Muscle of arm (tissue), 12 donors: ENCODE data around the gene MMP15. TPM values are rescaled to one million over a fixed set of nuclear protein-coding genes. Genes with fewer than 3 reads are reported as not detected.

Experiments used
- DNase-seq: peaks from one replicate; pipeline ENCODE4 v3.0.0-alpha.2; 2013
- polyA plus RNA-seq, 12 donors: library from polyadenylated mRNA; unstranded; fragments of 120-200 nt; gene quantifications; one replicate each; pipeline ENCODE4 v1.2.1, GENCODE V29; 2013; ENCODE audit not compliant: insufficient read length in 12 of 12

The MMP15 gene
- polyA plus RNA-seq, 12 donors: 16.0 to 41.5 (median 23.0) TPM; not detected in 1

GRCh38 chr16:58034128-58034685 is 8.7 kb downstream of the MMP15 start:
- no peak for DNase-seq

DNA sequence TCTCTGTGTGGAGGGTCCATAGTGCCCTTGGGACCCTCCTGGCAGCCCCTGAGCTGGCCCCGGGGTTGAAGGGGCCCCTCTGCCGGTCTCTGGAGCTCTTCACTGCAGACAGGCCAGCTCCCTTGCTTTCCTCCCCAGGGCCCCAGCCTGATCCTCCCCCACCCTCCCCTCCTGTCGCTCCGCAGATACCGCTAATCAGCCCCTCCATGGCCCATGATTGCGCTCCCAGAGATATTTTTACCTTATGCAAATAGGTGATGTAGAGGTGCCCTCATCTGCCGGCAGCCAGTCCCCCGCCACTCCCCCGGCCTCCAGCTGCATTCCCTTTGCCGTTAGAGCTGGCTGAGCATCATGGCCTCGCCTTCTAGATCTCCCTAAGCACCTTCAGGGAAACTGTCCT is 9.2 kb downstream of the MMP15 start:
- DNase-seq: no peak

GRCh38 chr16:58035356-58036170 is 10.0 kb downstream of the MMP15 start:
- no peak for DNase-seq

- no peak for DNase-seq
Observed at GRCh38 chr16:58036943-58037342, 11.4 kb downstream of the MMP15 start.

- no peak for DNase-seq
Observed at GRCh38 chr16:58037365-58038057, 12.0 kb downstream of the MMP15 start.

- no peak for DNase-seq
Observed at GRCh38 chr16:58038219-58038641, 12.7 kb downstream of the MMP15 start.

DNA sequence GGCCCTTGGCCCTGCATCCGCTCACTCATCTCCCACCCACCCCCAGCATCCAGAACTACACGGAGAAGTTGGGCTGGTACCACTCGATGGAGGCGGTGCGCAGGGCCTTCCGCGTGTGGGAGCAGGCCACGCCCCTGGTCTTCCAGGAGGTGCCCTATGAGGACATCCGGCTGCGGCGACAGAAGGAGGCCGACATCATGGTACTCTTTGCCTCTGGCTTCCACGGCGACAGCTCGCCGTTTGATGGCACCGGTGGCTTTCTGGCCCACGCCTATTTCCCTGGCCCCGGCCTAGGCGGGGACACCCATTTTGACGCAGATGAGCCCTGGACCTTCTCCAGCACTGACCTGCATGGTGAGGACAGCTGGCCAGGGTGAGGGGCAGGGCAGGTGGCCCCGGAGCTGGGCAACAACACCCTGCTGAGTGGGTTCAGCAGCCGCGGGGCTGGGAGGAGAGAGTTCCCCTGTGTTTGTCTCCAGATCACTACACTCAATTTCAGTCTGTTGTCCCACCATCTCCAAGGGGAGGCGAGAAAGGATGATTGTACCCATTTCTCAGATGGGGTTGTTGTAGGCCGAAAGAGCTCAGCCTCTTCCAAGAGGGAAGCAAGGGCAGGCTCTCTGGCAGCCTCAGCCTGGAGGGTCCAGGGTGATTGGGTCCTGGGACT is 14.4 kb downstream of the MMP15 start:
- DNase-seq: no peak

DNA sequence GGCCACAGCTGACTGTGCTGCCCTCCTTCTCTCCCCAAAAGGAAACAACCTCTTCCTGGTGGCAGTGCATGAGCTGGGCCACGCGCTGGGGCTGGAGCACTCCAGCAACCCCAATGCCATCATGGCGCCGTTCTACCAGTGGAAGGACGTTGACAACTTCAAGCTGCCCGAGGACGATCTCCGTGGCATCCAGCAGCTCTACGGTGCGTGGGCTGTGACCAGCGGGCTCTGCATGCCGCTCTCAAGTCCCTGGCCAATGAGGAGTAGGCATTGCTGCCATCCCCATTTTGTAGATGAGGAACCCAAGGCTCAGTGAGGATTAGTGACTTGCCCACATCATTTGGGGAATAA is 14.9 kb downstream of the MMP15 start:
- no peak for DNase-seq

DNA sequence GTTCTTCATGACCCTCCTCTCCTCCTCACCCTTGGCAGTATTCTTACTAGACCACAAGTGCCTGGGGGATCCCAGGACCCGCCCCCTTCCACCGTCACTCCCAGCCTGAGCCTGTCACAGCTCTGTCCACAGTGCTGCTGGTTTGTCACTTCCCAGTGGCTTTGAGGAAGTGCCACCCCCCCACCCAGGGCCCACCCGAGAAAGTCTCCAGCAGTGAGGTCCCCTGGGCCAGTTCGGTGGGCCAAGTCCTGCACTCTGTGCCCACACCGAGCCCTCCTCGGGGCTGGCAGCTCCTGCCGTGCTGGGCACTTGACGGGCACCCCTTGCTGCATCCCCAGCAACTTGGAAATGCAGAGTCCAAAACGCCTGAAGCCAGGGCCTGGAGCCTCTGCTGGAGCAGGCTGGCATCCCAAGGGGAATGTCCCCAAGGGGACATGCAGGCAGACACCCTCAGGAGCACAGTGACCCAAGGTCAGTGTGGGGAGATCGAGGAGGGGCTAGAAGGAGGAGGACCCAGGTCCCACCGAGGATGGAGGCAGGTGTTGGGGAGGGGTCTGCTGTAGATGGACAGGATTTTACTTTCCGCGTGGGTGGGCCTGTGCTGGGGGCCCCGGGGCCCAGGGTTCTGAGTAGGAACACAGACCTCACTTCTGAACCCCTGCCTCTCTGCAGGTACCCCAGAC is 15.5 kb downstream of the MMP15 start:
- DNase-seq: no peak

DNA sequence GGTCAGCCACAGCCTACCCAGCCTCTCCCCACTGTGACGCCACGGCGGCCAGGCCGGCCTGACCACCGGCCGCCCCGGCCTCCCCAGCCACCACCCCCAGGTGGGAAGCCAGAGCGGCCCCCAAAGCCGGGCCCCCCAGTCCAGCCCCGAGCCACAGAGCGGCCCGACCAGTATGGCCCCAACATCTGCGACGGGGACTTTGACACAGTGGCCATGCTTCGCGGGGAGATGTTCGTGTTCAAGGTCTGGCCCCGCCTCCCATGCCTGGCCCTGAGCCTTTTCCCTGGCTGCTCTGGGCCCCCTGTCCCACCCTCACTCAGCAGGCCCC is 16.0 kb downstream of the MMP15 start:
- DNase-seq: no peak

GRCh38 chr16:58042001-58042885 is 16.7 kb downstream of the MMP15 start:
- no peak for DNase-seq

GRCh38 chr16:58042886-58043515 is 17.4 kb downstream of the MMP15 start:
- DNase-seq: no peak

- no peak for DNase-seq
Observed at GRCh38 chr16:58043571-58044155, 18.1 kb downstream of the MMP15 start.

DNA sequence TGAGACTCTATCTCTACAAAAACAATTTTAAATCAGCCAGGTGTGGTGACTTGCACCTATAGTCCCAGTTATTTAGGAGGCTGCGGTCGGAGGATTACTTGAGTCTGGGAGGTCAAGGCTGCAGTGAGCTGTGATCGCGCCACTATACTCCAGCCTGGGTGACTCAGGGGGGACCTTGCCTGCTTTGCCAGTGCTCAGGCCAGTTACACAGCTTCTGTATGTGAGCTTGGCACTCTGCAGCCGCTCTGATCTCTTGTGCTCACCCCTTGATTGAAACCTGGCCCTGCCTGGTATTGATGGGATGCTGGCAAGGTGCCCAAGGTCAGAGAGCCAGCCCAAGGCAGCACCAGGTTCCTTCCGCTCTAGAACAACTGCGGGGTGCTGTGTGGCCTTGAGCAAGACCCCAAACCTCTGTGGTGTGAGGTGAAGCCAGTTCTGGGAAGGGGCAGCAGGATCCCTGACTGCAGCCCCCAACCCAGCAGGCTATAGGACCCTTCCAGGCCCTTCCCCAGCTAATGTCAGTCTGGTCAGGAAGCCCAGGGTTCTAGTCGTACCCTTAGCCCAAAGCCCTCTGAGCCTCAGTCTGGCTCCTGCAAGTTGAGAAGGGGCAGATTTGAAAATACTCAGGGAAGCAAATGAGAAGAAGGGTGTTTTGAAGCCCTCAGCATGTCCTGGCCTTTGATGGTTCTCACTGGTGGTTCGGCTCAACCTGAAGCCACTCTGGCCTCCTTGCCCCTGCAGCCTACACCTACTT is 18.9 kb downstream of the MMP15 start:
- no peak for DNase-seq

- no peak for DNase-seq
Observed at GRCh38 chr16:58045096-58045495, 19.5 kb downstream of the MMP15 start.

- DNase-seq: no peak
Observed at GRCh38 chr16:58046054-58046881, 20.7 kb downstream of the MMP15 start.

- DNase-seq: no peak
Observed at GRCh38 chr16:58046936-58047335, 21.4 kb downstream of the MMP15 start.

- no peak for DNase-seq
Observed at GRCh38 chr16:58047557-58048348, 22.2 kb downstream of the MMP15 start.
